GM13977 (cell line): ENCODE results near the gene ZSCAN1.

Source experiments
- DNase-seq: peaks from one replicate; pipeline ENCODE4 v3.0.0; 2012; ENCODE audit warnings: low spot score
- in situ Hi-C: fragments of 300-500 bp; cut with MboI; formaldehyde crosslinking; loops from one replicate; pipeline ENCODE4 v1.12.0; 2022; ENCODE audit warnings: low sequenced_read_pairs, low pct_unique_long_range_greater_than_20kb, mixed read lengths, inconsistent platforms; ENCODE audit not compliant: unreplicated experiment
- TF ChIP-seq, protein P1 (sequence below): IDR thresholded peaks from 2 replicates; pipeline ENCODE4 v1.5.1; 2012; ENCODE audit warnings: mild to moderate bottlenecking, control low read depth; ENCODE audit not compliant: insufficient read depth; ENCODE audit errors: extremely low read depth, missing control alignments

Gene ZSCAN1

DNA sequence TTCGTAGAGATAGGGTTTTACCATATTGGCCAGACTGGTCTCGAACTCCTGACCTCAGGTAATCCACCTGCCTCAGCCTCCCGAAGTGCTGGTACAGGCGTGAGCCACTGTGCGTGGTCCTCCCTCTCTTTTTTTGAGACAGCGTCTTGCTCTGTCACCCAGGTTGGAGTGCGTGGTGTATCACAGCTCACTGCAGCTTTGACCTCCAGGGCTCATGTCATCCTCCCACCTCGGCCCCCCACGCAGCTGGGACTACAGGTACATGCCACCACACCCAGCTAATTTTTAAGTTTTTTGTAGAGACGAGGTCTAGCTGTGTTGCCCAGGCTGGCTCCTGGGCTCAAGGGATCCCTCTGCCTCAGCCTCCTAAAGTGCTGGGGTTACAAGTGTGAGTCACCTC lies 46.0 kb downstream of the ZSCAN1 start:
- TF ChIP-seq, protein P1, sequence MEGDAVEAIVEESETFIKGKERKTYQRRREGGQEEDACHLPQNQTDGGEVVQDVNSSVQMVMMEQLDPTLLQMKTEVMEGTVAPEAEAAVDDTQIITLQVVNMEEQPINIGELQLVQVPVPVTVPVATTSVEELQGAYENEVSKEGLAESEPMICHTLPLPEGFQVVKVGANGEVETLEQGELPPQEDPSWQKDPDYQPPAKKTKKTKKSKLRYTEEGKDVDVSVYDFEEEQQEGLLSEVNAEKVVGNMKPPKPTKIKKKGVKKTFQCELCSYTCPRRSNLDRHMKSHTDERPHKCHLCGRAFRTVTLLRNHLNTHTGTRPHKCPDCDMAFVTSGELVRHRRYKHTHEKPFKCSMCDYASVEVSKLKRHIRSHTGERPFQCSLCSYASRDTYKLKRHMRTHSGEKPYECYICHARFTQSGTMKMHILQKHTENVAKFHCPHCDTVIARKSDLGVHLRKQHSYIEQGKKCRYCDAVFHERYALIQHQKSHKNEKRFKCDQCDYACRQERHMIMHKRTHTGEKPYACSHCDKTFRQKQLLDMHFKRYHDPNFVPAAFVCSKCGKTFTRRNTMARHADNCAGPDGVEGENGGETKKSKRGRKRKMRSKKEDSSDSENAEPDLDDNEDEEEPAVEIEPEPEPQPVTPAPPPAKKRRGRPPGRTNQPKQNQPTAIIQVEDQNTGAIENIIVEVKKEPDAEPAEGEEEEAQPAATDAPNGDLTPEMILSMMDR: no peak
- in situ Hi-C loops: no loop called here
- DNase-seq: no peak

DNA sequence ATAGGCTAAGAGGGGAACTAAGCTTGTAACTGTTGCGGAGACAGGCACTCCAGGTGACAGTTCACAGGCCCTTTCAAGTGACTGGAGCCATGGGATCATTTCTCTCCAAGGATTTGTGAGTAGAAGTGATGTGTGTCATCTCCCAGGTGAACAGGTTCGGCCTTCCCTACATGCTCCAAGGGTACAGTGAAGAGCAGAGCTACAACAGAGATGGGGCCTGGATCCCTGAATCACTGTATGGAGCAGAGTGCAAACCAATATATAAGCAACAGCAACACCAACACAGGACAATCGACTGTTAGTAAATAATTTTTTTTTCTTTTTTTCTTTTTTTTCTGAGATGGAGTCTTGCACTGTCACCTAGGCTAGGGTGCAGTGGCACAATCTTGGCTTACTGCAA lies 49.2 kb downstream of the ZSCAN1 start:
- DNase-seq: no peak
- TF ChIP-seq, protein P1: no peak
- in situ Hi-C loops: no loop called here

DNA sequence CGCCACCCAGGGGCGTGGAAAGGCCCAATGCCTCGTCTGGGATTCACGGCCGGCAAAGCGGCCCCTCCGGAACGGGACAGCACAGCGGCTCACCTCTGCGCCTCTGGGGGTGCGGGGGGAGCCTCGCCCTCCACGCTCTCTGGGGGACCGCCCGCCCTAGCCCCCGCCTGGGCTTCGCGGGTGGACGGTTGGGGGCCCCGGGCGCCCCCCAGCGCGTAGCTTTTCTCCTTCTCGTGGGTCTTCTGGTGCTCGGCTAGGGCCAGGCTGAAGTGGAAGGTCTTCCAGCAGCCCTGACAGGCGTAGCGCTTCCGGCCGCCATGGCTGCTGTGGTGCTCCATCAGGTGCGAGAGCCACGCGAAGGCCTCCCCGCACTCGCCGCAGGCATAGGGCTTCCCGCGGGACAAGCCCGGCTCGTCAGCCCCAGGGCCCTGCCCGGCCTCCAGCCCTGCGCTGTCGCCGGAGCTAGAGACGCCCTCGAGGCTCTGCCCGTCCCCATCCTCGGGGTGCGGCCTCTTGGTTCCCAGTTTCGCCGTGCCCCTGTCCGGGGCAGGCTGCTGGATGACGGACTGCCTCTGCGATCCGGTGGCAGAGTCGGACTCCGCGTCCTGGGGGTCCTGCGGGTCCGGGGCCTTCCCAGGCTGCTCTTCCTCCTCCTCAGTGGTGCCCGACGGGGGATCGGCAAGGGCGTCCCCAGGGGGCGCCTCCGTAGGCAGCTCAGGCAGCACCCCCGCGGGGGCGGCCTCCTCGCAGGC lies 50.9 kb downstream of the ZSCAN1 start:
- DNase-seq: no peak
- TF ChIP-seq, protein P1: no peak
- in situ Hi-C loops: no loop called here

DNA sequence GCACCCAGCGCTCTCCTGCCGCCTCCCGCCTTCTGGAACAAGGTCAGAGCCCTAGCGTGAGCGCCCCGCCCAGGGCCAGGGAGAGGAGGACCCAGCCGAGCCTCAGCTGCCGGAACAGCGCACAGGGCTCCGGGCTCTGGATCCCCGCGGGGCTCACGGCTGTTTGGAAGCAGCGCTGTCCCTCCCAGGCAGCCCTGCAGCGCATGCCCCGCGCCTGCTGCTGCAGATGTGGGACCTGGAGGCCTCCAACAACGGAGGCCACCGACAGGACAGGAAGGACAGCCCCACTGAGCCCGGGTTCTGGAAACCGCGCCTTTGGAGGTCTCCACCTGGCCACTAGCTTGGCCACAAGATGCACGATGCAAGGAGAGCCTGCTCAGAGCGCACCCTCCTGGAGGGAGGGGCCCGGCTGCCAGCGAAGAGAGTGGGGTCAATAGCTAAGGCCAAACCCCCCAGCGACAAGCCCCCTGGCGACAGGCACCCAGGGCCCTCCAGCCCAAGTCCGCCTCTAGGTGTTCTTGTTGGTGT lies 51.6 kb downstream of the ZSCAN1 start:
- TF ChIP-seq, protein P1: no peak
- DNase-seq: no peak
- in situ Hi-C loops: no loop called here

DNA sequence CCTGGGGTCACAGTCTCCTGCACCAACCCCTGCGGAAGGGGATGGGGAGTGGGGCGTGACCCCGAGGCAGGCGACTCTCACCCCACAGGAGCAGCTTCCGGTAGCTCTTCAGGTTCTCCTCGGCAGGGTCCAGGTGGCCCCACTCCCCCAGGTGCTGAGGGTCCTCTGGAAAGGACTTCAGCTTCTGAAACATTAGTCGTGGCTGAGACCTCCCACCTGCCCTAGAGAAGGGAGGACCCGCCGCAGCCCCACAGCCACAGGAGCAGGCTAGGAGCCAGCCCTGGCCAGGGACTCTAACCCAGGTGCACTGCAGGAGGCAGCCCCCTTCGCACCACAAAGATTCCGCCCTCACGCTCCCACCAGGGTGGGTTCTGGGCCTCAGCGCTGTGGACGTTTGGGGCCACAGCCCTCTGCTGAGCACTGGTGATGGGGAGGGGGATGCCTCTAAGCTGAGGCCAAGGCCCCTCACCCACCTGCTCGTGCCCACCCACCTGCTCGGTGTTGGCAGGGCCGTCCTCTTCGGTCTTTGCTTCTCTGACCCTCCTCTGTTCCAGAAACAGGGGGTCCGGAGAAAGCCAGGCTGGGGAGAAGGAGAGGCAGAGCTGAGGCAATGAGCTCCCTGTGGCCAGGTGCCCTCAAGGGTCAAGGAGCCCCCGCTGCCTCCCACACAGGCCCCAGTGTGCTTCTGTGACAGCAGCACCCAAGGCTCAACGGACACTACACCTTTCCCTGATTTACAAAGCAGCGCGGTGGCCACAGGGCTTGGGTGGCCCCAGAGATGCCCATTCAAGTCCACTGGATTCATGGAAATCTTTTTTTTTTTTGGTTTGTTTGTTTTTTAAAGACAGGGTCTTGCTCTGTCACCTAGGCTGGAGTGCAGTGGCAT lies 53.2 kb downstream of the ZSCAN1 start:
- no peak for DNase-seq
- in situ Hi-C loops: no loop called here

DNA sequence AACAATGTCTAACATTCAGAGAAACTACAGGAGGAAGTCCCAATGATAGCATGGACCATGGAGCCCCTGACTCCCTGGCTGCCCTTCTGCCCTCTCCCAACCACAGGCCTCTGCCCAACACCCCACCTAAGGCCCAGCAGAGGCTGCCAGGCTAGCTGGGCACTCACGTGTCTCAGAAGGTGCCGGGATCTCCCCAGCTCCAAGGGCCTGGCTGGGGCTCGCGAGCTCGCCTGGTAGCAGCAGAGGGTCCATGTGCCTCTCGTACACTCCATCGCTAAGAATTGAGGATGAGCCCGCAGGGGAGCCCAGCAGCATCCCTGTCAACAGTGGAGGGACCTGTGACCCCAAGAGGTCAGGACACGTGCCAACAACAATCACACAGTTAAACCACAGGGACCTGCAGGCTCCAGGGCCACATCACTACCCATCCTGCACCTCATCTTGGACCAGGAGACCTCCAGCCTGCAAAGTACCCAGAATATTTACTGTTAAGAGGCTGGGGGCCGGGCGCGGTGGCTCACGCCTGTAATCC lies 54.8 kb downstream of the ZSCAN1 start:
- TF ChIP-seq, protein P1: no peak
- in situ Hi-C loops: no loop called here
- peak; percentile 8 for DNase-seq

More for the DNA sequence above, 53.2 kb downstream of the ZSCAN1 start:
- TF ChIP-seq, protein P1: no peak
